OCI-LY7 (cell line): ENCODE results near the gene PLEKHH1. TPM values are rescaled to one million over a fixed set of nuclear protein-coding genes. Genes with fewer than 3 reads are reported as not detected.
A peak's percentile ranks its signal among the peaks of the same experiment; 100 is the strongest.

ENCODE experiments used
- BruUV-seq: library from RNA; stranded (reverse); fragments of 400-500 nt; replicated peaks from 2 replicates; lab custom pipeline; 2021; lab: Mats Ljungman, UMichigan
- CTCF ChIA-PET: fragments of 300-600 bp; sonication (Branson Sonifier 250); formaldehyde crosslinking; loops from one replicate; lab custom pipeline; 2022; ENCODE audit warnings: antibody characterized with exemption; ENCODE audit not compliant: unreplicated experiment; lab: Charles Lee
- POLR2A ChIA-PET: fragments of 300-600 bp; sonication (Branson Sonifier 250); formaldehyde crosslinking; loops from one replicate; lab custom pipeline; 2022; ENCODE audit warnings: antibody characterized with exemption; lab: Charles Lee
- DNase-seq: peaks from one replicate; pipeline ENCODE4 v3.0.0-alpha.2; 2015; ENCODE audit warnings: low spot score
- H2AFZ ChIP-seq: fragments of 200-600 bp; sonication (generic), shearing (Covaris generic); 2 replicates; pipeline ENCODE4 v1.6.1; 2014; ENCODE audit warnings: mild to moderate bottlenecking, antibody characterized with exemption, low read length, moderate library complexity
- H3K27ac ChIP-seq: fragments of 200-600 bp; sonication (generic); 2 replicates; pipeline ENCODE4 v1.5.1; 2014; ENCODE audit warnings: mixed run types, low read depth, mild to moderate bottlenecking, moderate library complexity, low read length, inconsistent platforms; ENCODE audit not compliant: poor library complexity, severe bottlenecking
- H3K36me3 ChIP-seq: fragments of 200-600 bp; sonication (generic); 2 replicates; pipeline ENCODE4 v1.6.1; 2014; ENCODE audit warnings: mild to moderate bottlenecking, antibody characterized with exemption, low read length, moderate library complexity, mixed read lengths; ENCODE audit not compliant: insufficient read depth
- H3K4me1 ChIP-seq: fragments of 200-600 bp; sonication (generic); 2 replicates; pipeline ENCODE4 v1.5.1; 2014; ENCODE audit warnings: mild to moderate bottlenecking, low read length; ENCODE audit not compliant: insufficient read depth, poor library complexity, severe bottlenecking
- H3K4me2 ChIP-seq: fragments of 200-600 bp; sonication (generic); 2 replicates; pipeline ENCODE4 v1.6.1; 2014; ENCODE audit warnings: mild to moderate bottlenecking, low read length
- H3K4me3 ChIP-seq: fragments of 200-600 bp; sonication (generic); 2 replicates; pipeline ENCODE4 v1.5.1; 2014; ENCODE audit warnings: mild to moderate bottlenecking, low read depth, low read length; ENCODE audit not compliant: poor library complexity, severe bottlenecking
- H3K79me2 ChIP-seq: fragments of 200-600 bp; sonication (generic); 2 replicates; pipeline ENCODE4 v1.6.1; 2016; ENCODE audit warnings: low read depth, mild to moderate bottlenecking, low read length, moderate library complexity, mixed read lengths; ENCODE audit not compliant: insufficient read depth
- H3K9me2 ChIP-seq: fragments of 200-600 bp; sonication (generic); 2 replicates; pipeline ENCODE4 v1.6.1; 2016; ENCODE audit warnings: mild to moderate bottlenecking, low read length, mixed read lengths; ENCODE audit not compliant: insufficient read depth
- H3K9me3 ChIP-seq: fragments of 200-600 bp; sonication (generic); 2 replicates; pipeline ENCODE4 v1.6.1; 2014; ENCODE audit warnings: mild to moderate bottlenecking, mixed run types, low read length, mixed read lengths
- H4K20me1 ChIP-seq: fragments of 200-600 bp; sonication (generic); 2 replicates; pipeline ENCODE4 v1.6.1; 2014; ENCODE audit warnings: mild to moderate bottlenecking, antibody characterized with exemption, low read length, moderate library complexity, mixed read lengths; ENCODE audit not compliant: insufficient read depth
- EZH2phosphoT487 ChIP-seq: fragments of 200-600 bp; sonication (generic); IDR thresholded peaks from 2 replicates; pipeline ENCODE4 v1.6.1; 2018; ENCODE audit warnings: low read depth, borderline replicate concordance, mild to moderate bottlenecking, mixed run types, antibody characterized with exemption, low read length, moderate library complexity, mixed read lengths
- intact Hi-C: fragments of 100-400 bp; cut with micrococcal nuclease; formaldehyde crosslinking; loops from one replicate; pipeline ENCODE4 v1.10.0; 2022; ENCODE audit not compliant: unreplicated experiment
- total RNA-seq, 2 experiments: library from RNA; depleted of rRNA in 1 of 2; stranded (reverse); fragments of >200 nt in 1 of 2; shearing (Covaris generic) in 1 of 2; gene quantifications; 2 replicates each; pipeline ENCODE4 v1.2.3, GENCODE V29; 2014 to 2022
- TF ChIP-seq, protein P1 (sequence below): fragments of 200-600 bp; sonication (generic); conservative IDR thresholded peaks from 2 replicates; pipeline ENCODE4 v1.5.1; 2014; ENCODE audit warnings: mild to moderate bottlenecking, antibody characterized with exemption, low read length, moderate library complexity, mixed read lengths

PLEKHH1 gene
- total RNA-seq, 2 experiments from 2014 or later = not detected

DNA sequence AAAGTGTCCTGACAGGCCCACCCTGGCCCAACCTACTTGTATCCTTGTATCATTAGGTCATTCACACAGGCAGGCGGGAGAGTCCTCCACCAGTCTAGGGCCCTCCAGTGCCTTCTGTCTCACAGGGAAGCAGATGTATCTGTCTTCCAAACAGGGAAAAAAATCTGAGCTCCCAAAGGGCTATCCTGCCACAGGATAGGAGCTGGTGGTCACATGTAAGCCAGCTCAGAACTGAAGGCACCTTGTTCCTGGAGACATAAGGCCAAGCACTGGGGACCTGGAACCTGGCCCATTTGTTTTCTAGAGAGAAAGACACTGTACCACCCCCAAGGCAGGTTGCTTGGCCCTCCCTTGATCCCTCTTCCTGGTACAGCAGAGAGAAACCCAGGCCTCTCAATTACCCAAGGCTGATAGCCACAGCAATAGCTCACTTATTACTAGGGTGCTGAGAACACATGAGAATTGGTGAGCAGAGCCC, 19.4 kb upstream of the PLEKHH1 start:
- Histone ChIP-seq H3K79me2 (no peaks in the 10 kb centered on the region), H3K27ac (peak overlapping the region; percentile 48), H3K4me2 (peak overlapping the region; percentile 94), H3K4me1 (peaks cover 37% of the 10 kb centered on the region), H4K20me1 (no peaks in the 10 kb centered on the region), H3K4me3 (peak overlapping the region; percentile 74), H3K9me3 (no peaks in the 10 kb centered on the region), H2AFZ (peak overlapping the region; percentile 98), H3K9me2 (no peaks in the 10 kb centered on the region), H3K36me3 (no peaks in the 10 kb centered on the region)
- intact Hi-C loops = no loop called here
- ChIA-PET POLR2A (interaction anchor here (0.6 to 2.8 kb wide), 12 partner anchors 11 to 182 kb away, joined by 3 to 15 read pairs (median 5); partner anchors contain the start of gene RDH11), CTCF (interaction anchor here (1.0 to 2.2 kb wide), 3 partner anchors 25 to 86 kb away, joined by 3 to 11 read pairs (median 5); partner anchors contain the start of gene TMEM229B)
- TF ChIP-seq EZH2phosphoT487 = no peak
- TF ChIP-seq, protein P1, sequence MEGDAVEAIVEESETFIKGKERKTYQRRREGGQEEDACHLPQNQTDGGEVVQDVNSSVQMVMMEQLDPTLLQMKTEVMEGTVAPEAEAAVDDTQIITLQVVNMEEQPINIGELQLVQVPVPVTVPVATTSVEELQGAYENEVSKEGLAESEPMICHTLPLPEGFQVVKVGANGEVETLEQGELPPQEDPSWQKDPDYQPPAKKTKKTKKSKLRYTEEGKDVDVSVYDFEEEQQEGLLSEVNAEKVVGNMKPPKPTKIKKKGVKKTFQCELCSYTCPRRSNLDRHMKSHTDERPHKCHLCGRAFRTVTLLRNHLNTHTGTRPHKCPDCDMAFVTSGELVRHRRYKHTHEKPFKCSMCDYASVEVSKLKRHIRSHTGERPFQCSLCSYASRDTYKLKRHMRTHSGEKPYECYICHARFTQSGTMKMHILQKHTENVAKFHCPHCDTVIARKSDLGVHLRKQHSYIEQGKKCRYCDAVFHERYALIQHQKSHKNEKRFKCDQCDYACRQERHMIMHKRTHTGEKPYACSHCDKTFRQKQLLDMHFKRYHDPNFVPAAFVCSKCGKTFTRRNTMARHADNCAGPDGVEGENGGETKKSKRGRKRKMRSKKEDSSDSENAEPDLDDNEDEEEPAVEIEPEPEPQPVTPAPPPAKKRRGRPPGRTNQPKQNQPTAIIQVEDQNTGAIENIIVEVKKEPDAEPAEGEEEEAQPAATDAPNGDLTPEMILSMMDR = no peak
- BruUV-seq = no TSS peak
- peak; percentile 27 for DNase-seq

DNA sequence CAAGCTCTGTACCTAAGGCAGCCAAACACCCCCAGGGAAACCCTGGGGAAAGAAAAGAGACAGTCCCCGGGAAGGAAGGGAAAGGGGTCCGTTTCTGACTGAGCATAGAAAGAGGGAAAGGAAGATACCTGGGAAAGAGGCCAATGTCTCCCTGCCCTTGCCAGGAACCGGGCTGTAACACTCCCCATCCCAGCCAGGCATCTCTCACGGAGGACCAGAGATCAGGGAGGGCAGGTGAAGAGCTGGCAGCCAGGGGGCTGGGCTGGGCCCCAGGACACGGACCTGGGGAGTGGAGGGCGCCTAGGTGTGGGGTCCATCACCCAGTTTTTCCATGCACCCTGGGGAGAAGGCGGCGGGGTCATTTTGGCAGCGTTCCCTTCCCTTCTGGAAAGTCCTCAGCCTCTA, 18.9 kb upstream of the PLEKHH1 start:
- intact Hi-C loops = no loop called here
- peak overlapping the region; percentile 74 for H3K4me3 ChIP-seq
- H3K4me2 ChIP-seq = peak overlapping the region; percentile 94
- H2AFZ ChIP-seq = peak overlapping the region; percentile 98
- no TSS peak for BruUV-seq
- H3K36me3 ChIP-seq = no peaks in the 10 kb centered on the region
- ChIA-PET CTCF (interaction anchor here (1.0 to 2.2 kb wide), 3 partner anchors 26 to 87 kb away, joined by 3 to 11 read pairs (median 5); partner anchors contain the start of gene TMEM229B), POLR2A (interaction anchor here (0.6 to 2.8 kb wide), 8 partner anchors 10 to 168 kb away, joined by 3 to 15 read pairs (median 6); no protein-coding TSS in a partner anchor)
- peak overlapping the region; percentile 48 for H3K27ac ChIP-seq
- TF ChIP-seq EZH2phosphoT487 = no peak
- TF ChIP-seq, protein P1 = no peak
- no peaks in the 10 kb centered on the region for H3K79me2 ChIP-seq
- no peaks in the 10 kb centered on the region for H3K9me2 ChIP-seq
- no peak for DNase-seq
- no peaks in the 10 kb centered on the region for H3K9me3 ChIP-seq
- peaks cover 37% of the 10 kb centered on the region for H3K4me1 ChIP-seq
- no peaks in the 10 kb centered on the region for H4K20me1 ChIP-seq
